Ovary (tissue), 9 donors: ENCODE data around the gene FGD2. TPM values are rescaled to one million over a fixed set of nuclear protein-coding genes. Genes with fewer than 3 reads are reported as not detected.
A peak's percentile ranks its signal among the peaks of the same experiment; 100 is the strongest.

ENCODE experiments used
- DNase-seq, 5 donors: peaks; one replicate each; pipeline ENCODE4 v3.0.0-alpha.2; 2019 to 2020
- H3K27ac ChIP-seq, 2 donors: fragments of 200-600 bp; one replicate each; pipeline versions ENCODE4 v1.5.1 to v1.8.0; 2019 to 2022
- H3K27me3 ChIP-seq: fragments of 200-600 bp; one replicate; pipeline ENCODE4 v1.8.0; 2022
- H3K36me3 ChIP-seq: fragments of 200-600 bp; sonication (generic); one replicate; pipeline ENCODE4 v1.5.1; 2019
- H3K4me1 ChIP-seq: one replicate; pipeline ENCODE4 v1.8.1; 2013; ENCODE audit warnings: mild to moderate bottlenecking, moderate library complexity; ENCODE audit not compliant: insufficient read depth
- H3K4me3 ChIP-seq: fragments of 200-600 bp; sonication (generic); one replicate; pipeline ENCODE4 v1.5.1; 2017
- H3K9me3 ChIP-seq, 2 donors: fragments of 200-600 bp in 1 of 2; sonication (generic) in 1 of 2; one replicate each; pipeline versions ENCODE4 v1.5.1 to v1.8.1; 2013 to 2019; ENCODE audit warnings: mild to moderate bottlenecking in 1 of 2, moderate library complexity in 1 of 2
- CTCF ChIP-seq, 3 donors: fragments of 450-650 bp in 2 of 3; fragments of 200-600 bp in 1 of 3; IDR thresholded peaks; one replicate each; pipeline versions ENCODE4 v1.5.1 to v1.8.0; 2016 to 2022; ENCODE audit warnings: antibody characterized with exemption in 3 of 3, mild to moderate bottlenecking in 1 of 3
- EP300 ChIP-seq: sonication (generic); formaldehyde crosslinking; IDR thresholded peaks from one replicate; pipeline ENCODE4 v1.6.1; 2017; ENCODE audit warnings: antibody characterized with exemption
- POLR2A ChIP-seq: fragments of 450-650 bp; IDR thresholded peaks from one replicate; pipeline ENCODE4 v1.6.1; 2017; ENCODE audit warnings: antibody characterized with exemption, mild to moderate bottlenecking, moderate library complexity
- WGBS, 3 donors: extraction: QIAGEN DNeasy Blood & Tissue Kit in 1 of 3; methylation state at CpG; one replicate each; pipeline versions ENCODE4 v1.1.5 to v1.1.7; 2013 to 2017; 5-methylcytosine and 5-hydroxymethylcytosine counted together
- intact Hi-C, 4 donors: fragments of 100-400 bp; cut with DNase I; formaldehyde crosslinking; loops; one replicate each; pipeline versions ENCODE4 v1.11.0 to v1.15.1; 2022 to 2023
- polyA plus RNA-seq, 2 donors: library from polyadenylated mRNA; stranded (reverse); fragments of 200-250 nt in 1 of 2; fragments of 350-450 nt in 1 of 2; fragmentation: Illumina TruSeq in 1 of 2; extraction: RNeasy Lipid Tissue Mini Kit (QIAGEN cat#74804) in 1 of 2; gene quantifications; one replicate each; pipeline ENCODE4 v1.2.3, GENCODE V29; 2013 to 2014
- total RNA-seq, 7 donors: library from RNA; depleted of rRNA in 2 of 7; stranded (reverse); fragments of >200 nt in 2 of 7; fragmentation: NEBNext Ultra II Directional in 3 of 7; extraction: Animal tissue kit (Norgen Biotek cat#: 25700) in 3 of 7; gene quantifications; one replicate each; pipeline versions ENCODE4 v1.1.0 to v1.2.4, GENCODE V29; 2016 to 2023
- donor health status: DM: no; HTN: no; CAD: no; lungs with moderate emphysema.
- donor health status: DM: no; HTN: no; CAD: no.
- donor health status: Bipolar disorder and iron deficiency.
- donor health status: DM: yes; HTN: yes; CAD: no.
- donor health status: DM: no; HTN: no; CAD: no.
- donor health status: DM: yes; HTN: yes; CAD: no.

FGD2 gene
- total and polyA plus RNA-seq, 9 donors = 2.3 to 13.6 (median 4.1) TPM

- intact Hi-C loops = no loop called here
Observed at GRCh38 chr6:36977470-36977941, 27.9 kb upstream of the FGD2 start.

GRCh38 chr6:36978421-36979346, 26.8 kb upstream of the FGD2 start:
- Histone ChIP-seq H3K4me3 (no peak overlapping the region), H3K27me3 (no peaks in the 10 kb centered on the region), H3K4me1 (no peaks in the 10 kb centered on the region), H3K27ac (no peak overlapping the region), H3K36me3 (no peaks in the 10 kb centered on the region), H3K9me3 (no peaks in the 10 kb centered on the region)
- TF ChIP-seq EP300 = no peak
- no peak for TF ChIP-seq CTCF (IDR thresholded peaks at IDR 0.05)
- TF ChIP-seq POLR2A = no peak
- intact Hi-C loops = loop anchor here in 1 of 4 donors (2.0 kb wide), 1 partner anchor 90 kb away; no protein-coding TSS in a partner anchor
- no peak for DNase-seq
- WGBS, 3 donors = 71 to 76% (median 76%) methylated on average over 11 of the region's 11 CpGs

More at GRCh38 chr6:36977470-36977941, 27.9 kb upstream of the FGD2 start:
- no peak overlapping the region for H3K4me3 ChIP-seq
- peaks cover under 1% of the 10 kb centered on the region for H3K4me1 ChIP-seq
- H3K27me3 ChIP-seq = no peaks in the 10 kb centered on the region
- TF ChIP-seq CTCF (IDR thresholded peaks at IDR 0.05) (no peak), EP300 (no peak), POLR2A (no peak)
- H3K36me3 ChIP-seq = no peaks in the 10 kb centered on the region
- H3K9me3 ChIP-seq = no peaks in the 10 kb centered on the region
- no peak overlapping the region for H3K27ac ChIP-seq
- 74 to 84% (median 74%) methylated on average over 16 of the region's 16 CpGs for WGBS, 3 donors
- DNase-seq = peak in 1 of 5 donors; percentile 29

- H3K36me3 ChIP-seq = no peaks in the 10 kb centered on the region
- H3K27me3 ChIP-seq = no peaks in the 10 kb centered on the region
- WGBS, 3 donors = 9 to 20% (median 12%) methylated on average over 4 of the region's 4 CpGs
- H3K4me1 ChIP-seq = peaks cover 6% of the 10 kb centered on the region
- H3K27ac ChIP-seq = no peak overlapping the region
- no peak overlapping the region for H3K4me3 ChIP-seq
- DNase-seq = peak; percentile 66 to 79 (median 72)
- intact Hi-C loops = loop anchor here in 1 of 4 donors (2.0 kb wide), 1 partner anchor 91 kb away; no protein-coding TSS in a partner anchor
- no peaks in the 10 kb centered on the region for H3K9me3 ChIP-seq
- TF ChIP-seq POLR2A = no peak
- no peak for TF ChIP-seq EP300
- peak; percentile 33 to 88 (median 59) for TF ChIP-seq CTCF (IDR thresholded peaks at IDR 0.05)
Observed at GRCh38 chr6:36979347-36979742, 26.1 kb upstream of the FGD2 start.

GRCh38 chr6:36980129-36980528, 25.3 kb upstream of the FGD2 start:
- 49 to 58% (median 57%) methylated on average over 6 of the region's 6 CpGs for WGBS, 3 donors
- intact Hi-C loops = loop anchor here in 2 of 4 donors (10.0 kb wide), 1 partner anchor 95 kb away; the partner anchor contains the start of gene C6orf89 (in 2 of the 2)
- no peak overlapping the region for H3K4me3 ChIP-seq
- no peak for TF ChIP-seq POLR2A
- no peak for TF ChIP-seq CTCF (IDR thresholded peaks at IDR 0.05)
- no peak for TF ChIP-seq EP300
- peaks cover 10% of the 10 kb centered on the region for H3K4me1 ChIP-seq
- no peaks in the 10 kb centered on the region for H3K27me3 ChIP-seq
- no peak overlapping the region for H3K27ac ChIP-seq
- no peaks in the 10 kb centered on the region for H3K36me3 ChIP-seq
- H3K9me3 ChIP-seq = no peaks in the 10 kb centered on the region
- no peak for DNase-seq
